HG02852 (cell line): Measurements from ENCODE around the gene EMC10.

ENCODE experiments used
- ATAC-seq: cut with Tn5 transposase; IDR thresholded peaks from one replicate; pipeline ENCODE4 v1.9.1; 2021; ENCODE audit warnings: mild to moderate bottlenecking, moderate library complexity; ENCODE audit not compliant: unreplicated experiment

Gene EMC10

DNA sequence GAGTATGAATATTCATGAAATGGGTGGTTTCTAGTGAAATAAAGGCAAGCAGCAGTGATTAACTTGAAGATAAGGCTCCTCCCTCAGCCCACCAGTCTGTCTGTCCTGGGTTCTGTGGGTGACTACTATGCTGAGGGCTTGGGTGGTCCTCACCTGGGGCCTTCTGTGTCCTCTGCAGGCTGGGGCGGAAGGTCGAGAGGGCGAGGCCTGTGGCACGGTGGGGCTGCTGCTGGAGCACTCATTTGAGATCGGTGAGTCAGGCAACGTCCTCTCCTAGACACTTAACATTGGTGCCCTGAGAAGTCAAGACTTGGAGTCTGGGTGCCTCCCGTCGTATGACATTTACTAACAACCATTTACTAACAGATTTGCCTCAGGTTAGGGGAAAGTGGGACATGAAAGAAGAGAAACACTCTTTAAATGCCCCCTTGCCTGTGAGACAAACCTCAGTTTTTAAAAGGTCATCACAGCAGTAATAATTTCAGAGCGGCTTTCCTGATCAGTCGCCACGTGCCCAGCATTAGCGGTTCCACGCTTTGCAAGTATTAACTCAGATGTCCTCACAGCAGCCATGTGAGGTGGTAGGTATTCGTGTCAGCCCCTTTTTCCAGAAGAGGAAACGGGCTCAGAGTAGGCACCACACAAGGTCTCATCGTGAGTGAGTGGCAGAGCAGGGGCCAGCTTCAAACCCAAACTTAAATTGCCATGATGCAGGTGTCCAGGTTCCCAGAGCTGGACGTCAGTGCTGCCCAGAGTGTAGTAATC lies 1.6 kb downstream of the EMC10 start:
- ATAC-seq, result no peak

DNA sequence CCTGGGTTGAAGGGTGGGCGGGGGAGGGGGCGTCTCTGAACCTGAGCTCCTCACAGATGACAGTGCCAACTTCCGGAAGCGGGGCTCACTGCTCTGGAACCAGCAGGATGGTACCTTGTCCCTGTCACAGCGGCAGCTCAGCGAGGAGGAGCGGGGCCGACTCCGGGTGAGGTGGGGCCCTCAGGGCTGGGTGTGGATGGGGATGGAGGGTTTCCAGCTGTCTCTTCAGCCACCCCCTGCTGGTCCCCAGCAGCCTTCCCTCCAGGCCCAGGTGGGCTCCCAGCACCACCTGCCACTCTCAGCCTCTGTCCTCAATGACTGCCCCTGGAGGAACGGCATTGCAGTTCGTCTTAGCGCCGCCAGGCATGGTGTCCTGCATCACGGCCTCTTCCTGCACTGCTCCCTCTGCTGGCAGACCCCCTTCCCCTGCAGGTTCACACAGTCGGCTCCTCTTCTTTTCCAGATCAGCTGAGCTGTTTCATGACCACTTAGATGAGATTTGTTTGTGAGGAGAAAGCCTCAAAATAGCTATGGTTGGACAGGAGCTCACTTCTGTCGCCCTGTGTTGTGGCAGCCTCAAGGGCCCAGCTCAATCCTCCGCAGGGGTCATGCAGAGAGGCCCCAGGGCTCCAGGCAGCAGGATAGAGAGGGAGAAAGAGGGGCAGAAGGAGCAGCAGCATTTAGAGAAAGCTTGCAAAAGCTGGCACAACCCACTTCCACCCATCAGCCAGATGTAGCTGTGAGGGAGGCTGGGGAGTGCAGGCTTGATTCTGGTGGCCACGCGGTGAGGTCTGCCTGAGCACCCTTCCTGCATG lies 2.8 kb downstream of the EMC10 start:
- no peak for ATAC-seq

DNA sequence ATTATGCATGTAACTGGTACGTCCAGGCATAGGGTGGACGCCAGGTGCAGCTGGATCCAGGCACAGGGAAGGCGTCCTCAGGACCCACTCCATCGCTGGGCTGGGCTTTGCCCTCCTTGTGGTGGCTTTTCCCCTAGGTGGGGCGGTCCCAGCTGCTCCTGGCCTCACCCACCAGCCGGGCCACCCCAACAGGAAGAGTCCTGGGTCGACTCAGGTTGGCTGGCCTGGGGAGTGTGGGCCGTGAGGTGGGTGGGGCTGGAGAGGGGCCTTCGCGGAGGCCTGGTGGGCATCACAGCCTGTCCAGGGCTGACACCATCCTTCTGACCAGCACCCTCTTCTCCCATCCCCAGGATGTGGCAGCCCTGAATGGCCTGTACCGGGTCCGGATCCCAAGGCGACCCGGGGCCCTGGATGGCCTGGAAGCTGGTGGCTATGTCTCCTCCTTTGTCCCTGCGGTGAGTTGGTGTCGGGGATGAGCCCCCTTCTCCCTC lies 3.5 kb downstream of the EMC10 start:
- ATAC-seq, result no peak

DNA sequence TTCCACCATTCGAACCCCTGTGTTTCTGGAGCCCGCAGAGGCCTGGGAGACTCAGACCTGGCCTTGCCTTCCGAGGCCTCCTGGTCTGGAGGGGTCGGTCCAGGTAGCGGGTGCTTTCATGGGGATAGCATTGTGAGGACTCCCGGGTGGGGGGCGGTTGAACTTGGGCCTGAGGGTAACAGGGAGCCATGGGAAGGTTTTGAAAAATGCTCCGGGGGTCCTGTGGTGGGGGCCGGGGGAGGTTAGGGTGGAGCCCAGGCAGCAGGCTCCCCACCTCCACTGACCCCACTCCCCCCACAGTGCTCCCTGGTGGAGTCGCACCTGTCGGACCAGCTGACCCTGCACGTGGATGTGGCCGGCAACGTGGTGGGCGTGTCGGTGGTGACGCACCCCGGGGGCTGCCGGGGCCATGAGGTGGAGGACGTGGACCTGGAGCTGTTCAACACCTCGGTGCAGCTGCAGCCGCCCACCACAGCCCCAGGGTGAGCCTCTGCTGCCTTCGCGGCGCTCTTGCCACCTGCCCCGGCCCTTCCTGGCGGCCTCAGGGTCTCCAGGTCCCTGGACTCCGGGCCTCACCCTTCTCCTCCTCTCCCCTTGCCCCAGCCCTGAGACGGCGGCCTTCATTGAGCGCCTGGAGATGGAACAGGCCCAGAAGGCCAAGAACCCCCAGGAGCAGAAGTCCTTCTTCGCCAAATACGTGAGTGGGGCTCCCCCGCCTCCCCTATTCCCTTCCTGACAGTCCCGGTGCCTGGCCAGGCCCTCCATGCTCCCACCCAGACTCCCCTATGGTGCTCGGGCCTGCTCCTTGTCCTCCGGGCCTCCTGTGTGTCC lies 4.2 kb downstream of the EMC10 start:
- ATAC-seq, result no peak

DNA sequence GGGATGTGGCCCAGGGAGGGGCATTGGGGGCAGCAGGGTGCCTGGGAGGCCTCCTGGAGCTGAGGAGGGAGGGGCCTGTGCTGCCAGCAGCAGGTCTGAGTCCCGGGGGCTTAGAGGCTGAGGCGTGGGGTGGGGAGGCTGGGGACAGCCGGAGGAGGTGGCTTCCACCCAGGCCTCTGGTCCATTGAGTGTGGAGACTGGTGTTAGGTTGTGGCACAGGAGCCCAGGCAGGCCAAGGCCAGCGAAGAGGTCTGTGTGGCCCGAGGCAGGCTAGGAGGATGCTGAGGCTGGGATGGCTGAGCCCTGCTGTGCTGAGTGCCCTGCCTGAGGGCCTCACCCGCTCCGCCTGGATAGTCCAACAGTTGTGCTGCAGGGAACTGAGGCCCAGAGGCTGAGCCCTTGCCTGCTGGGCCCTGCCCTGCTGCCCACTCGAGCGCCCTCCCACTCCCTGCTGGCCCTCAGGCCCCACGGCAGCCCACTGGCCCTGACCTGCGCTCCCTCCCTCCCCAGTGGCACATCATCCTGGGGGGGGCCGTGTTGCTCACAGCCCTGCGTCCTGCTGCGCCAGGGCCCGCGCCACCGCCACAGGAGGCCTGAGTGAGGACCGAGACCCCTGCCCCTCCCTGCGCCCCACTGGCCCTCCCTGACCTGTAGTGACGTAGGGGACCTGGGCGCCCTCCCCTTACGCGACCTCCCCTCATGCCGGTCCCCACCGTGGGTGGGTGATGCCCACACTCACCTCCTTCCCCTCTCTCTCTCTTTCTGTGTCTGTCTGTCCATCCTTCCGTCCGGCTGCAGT lies 5.2 kb downstream of the EMC10 start:
- ATAC-seq, result no peak

DNA sequence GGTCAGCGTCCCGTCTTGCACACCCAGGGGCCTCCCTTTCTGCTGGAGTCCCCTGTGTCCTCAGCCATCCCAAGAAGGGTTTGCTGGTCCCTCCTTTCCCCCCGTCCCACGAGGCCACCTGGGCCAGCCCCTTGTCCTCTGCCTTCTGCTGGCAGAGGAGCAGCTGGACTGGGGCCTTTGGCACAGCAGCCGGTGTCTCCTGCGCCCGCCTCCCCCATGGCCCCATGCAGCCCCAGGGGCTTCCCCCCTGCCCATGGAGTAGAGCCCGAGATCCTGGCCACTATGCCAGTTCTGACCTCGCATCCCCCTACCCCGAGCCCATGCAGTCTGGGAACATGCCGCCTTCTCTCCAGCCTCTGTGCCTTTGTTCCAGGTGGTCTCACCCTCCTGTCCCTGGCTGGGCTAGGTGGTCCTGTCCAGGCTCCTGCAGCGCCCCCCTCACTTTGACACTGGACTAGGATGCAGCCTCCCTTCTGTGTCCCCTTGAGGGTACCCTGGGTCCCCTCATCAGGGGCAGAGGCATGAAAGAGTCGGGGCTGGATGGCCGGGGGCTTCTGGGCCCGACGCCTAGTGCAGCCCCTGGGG lies 6.1 kb downstream of the EMC10 start:
- ATAC-seq, result no peak

DNA sequence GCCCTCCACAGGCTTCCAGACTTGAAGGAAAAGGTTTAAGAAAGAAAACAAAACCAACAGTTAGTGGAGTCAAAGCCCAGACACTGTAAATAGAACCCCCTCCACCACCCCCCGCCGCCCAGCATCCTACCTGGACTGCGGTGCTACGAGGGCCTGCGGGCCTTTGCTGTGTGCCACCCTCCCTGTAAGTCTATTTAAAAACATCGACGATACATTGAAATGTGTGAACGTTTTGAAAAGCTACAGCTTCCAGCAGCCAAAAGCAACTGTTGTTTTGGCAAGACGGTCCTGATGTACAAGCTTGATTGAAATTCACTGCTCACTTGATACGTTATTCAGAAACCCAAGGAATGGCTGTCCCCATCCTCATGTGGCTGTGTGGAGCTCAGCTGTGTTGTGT lies 6.6 kb downstream of the EMC10 start:
- no peak for ATAC-seq

DNA sequence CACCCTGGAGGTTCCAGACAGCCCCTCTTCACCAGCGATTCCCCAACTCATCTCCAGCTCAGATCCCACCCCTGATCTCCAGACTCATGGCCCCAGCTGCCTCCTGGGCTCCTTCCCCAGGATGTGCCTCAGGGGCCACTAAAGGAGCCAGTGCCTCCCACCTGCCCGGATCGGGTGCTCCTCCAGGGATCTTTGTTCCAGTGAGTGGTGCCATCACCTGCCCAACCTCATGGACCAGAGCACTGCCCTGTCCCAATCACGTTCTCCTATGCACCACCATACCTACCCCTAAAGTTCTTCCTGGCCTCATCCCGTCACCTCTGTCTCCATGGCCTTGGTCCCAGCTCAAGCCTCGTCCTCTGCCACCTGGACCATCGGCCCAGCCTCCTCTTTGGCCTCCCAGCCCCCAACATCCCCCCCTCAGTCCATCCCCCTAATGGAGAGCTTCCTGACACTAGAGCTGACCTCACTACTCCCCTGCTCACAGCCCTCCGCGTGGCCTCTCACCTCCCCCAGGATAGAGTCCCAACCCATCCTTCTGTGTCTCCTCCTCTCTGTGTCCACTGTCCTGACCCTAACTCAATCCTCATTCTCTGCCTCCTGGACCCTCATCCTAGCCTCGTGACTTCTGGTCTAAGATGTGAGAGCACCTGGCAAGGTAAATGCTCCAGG lies 9.1 kb downstream of the EMC10 start:
- ATAC-seq, result no peak

DNA sequence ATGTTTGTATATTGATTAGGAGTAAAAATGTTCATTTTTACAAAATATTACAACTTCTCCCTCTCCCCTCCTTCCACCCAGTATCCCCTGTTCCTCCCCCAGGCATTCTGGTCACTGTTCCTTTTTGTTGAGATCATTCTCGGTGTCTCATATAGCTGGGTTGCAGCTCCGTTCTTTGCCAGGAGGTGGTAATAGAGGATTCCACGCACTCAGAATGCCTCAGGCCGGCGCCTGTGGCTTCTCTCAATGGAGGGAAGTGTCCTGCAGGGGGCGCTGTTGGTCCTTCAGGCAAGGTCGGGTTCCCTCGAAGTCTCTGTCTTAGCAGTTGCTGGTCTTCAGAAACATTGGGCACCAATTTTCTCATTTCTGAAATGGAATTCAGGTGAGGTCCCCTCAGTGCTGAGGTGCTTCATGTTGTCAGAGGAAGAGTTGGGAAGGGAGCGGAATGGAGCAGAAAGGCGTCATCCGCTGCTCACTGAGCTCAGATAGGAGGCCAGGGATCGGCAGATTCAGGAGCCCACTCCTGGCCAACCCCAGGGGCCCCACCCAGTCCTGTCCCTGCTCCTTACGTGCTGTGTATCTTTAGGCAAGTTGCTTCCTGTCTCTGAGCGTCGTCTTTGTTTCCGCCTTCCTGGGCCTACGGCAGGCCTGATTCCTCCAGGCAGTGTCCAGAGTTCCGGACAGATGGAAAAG lies 10.7 kb downstream of the EMC10 start:
- no peak for ATAC-seq

DNA sequence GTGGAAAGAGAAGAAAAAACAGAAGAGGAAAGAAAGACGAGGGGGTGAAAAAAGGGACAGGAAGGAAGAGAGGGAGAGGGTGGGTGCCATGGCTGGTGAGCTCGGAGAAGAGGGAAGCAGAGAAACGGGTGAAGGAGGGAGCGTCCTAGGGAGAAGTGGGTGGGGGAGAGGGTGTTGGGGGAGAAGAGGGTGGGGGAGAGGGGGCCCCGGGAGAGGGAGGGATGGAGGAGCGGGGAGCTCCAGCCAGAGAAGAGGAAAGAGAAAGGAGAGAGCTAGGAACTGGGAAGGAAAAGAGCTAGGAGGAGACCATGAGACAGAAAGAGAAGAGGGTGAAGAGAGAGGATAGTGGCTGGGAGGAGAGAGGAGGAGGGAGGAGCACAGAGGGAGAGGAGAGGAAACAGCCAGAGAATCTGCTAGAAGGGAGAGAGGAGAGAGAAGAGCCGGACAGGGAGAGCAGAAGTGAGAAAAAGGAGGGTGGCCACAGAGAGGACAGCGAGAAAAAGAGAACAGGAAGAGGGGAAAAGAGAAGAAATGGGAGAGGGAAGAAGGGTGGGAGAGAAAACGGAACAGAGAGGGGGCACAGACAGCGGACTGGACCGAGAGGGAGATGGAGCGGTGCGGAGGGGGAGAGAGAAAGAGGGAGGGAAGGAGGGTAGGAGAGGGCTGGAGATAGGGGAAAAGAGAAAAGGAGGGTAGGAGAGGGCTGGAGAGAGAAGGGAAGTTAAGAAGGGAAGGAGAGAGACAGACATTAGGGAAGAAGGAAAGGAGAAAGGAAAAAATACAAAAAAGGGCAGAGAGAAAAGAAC lies 12.3 kb downstream of the EMC10 start:
- no peak for ATAC-seq

DNA sequence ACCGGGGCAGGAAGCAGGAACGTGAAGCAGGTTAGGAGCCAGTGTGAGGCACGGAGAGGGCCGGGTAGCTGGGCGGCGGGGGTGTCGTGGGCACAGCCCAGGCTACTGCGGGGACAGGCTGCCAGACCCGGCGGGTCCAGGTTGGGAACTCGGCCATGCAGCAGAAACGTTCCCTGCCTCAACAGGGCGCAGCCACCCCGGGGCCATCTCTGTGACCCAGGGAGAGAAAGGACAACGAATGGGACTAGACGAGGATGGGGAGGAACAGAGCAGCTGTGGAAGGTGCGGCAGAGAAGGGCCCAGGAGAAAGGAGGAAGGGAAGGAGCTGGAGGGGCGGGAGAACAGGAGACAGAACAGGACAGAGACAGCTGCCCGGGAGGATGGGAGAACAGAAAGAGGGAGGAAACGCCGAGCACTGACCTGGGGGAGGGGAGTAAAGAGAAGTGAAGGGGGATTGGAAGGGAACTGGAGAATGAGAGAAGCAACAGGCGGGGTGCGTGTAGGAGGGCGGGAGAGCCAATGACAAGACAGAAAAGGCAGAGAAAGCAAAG lies 13.2 kb downstream of the EMC10 start:
- ATAC-seq, result no peak

DNA sequence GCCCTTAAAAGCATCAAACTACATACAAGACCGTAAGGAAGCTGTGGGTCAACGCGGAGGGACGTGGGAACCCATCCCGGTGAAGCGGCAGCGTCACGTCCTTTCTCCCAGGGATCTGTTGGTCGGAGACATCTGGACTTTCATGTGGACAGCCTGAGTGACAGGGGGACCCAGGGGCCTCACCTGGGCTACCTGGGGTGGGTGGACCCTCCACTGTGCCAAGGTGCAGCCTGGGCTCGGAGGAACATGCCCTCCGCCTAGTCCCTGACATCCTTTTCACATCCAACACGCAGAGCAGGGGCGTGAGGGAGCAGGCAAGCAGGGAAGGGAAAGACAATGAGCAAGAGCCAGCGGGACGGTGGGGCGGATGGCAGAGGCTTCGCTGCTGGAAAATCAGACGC lies 14.1 kb downstream of the EMC10 start:
- ATAC-seq, result no peak

DNA sequence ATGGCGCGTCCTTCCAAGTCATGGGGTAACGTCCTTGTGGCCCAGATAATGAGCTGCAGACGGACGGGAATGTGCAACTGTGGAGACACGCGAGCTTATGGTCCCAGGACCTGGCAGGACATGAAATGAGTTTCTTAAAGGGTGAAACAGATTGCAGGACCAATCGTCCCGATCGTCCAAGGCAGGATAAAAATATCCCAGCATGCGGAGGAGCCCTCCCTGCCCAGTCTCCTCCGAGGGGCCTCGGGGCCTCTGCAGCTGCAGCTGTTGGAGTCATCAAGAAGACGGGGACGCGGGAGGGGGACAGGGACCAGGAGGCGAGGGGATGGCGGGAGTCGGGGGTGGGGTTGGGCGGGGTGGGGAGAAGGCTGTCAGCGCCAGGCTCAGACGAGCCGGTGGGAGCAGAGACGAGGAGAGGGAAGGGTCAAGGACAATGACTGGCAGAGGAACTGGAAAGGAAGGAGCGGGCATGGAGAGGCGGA lies 14.7 kb downstream of the EMC10 start:
- no peak for ATAC-seq

DNA sequence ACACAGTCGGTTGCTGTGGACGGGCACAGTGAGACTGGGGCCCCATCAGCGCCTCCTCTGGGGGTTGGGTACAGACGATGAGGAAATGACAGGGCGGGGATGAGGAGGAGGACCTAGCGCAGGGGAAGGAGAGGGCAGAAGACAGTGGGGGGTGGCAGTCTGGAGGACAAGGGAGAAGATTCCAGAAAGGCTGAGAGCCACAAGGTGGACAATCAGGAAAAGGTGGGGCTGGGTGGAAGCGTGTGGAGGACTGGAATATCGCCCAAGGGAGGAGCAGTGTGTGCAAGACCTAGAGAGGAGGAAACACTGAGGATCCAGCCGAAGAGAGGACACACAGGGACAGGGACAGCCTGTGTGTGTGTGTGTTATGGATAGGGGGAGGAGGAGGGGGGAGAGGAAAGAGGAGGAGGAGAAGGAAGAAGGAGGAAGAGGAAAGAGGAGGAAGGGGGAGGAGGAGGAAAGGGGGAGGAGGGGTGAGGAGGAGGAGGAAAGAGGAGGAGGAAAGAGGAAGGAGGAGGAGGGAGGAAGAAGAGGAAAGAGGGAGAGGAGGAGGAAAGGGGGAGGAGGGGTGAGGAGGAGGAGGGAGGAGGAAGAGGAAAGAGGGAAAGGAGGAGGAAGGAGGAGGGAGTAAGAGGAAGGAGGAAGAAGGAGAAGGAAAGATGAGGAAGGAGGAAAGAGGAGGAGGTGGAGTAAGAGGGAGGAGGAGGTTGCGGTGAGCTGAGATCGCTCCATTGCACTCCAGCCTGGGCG lies 16.2 kb downstream of the EMC10 start:
- no peak for ATAC-seq

DNA sequence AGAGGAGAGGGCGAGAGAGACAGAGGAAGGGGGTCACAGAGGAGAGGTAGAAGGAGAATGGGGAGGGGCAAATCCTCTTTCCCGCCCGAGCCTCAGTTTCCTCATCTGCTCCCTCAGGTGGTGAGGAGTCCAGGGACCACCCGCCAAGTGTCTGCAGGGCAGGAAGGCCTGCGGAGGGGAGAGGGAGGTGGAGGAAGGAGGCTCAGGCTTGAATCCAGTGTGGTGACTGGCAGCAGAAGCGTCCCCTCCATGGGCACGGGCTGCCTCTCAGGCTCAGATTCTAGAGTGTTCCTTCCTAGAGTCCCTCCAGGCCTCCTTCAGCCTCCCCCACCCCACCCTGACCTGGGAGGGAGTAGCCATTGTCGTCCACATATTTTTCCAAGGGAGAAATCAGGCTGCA lies 16.9 kb downstream of the EMC10 start:
- ATAC-seq, result no peak

DNA sequence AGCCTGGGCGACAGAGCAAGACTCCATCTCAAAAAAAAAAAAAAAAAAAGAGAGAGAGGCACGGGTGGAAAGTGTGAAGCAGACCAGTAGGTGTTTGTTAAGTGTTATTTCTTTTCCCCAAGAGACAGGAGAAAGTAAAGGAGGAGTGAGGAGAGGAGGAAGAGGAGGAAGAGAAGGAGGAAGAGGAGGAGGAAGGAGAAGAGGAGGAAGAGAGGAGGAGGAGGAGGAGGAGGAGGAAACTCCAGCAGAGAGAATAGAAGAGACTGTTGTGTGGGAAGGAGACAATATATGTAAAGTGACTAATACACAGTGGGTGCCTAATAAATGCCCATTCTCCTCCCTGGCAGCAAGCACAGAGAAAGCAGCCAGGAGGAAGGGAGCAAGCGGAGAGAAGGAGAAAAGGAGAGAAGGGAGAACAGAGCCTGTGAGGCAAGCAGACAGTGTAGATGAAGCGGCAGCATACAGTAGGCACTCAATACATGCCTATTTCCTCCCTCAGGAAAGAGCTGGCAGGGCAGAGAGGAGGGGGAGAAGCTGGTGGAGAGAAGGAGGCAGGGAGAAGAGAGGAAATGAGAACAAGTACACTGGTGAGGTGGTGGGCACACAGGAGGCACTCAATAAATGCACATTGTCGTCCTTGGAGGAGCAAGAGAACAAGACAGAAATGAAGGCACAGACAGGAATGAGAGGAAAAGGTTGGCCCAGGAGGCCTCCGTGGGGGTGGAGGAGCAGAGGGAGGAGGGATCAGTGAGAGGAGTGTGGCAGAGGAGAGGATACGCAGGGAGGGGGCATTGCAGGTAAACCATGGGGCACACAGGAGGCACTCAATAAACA lies 18.1 kb downstream of the EMC10 start:
- ATAC-seq, result no peak
